ENCODE results near the gene RFX7.

- TF ChIP-seq EZH2phosphoT487 (IDR thresholded peaks at IDR 0.05; ENCODE audit: borderline replicate concordance): no peak
- TF ChIP-seq, protein P1, sequence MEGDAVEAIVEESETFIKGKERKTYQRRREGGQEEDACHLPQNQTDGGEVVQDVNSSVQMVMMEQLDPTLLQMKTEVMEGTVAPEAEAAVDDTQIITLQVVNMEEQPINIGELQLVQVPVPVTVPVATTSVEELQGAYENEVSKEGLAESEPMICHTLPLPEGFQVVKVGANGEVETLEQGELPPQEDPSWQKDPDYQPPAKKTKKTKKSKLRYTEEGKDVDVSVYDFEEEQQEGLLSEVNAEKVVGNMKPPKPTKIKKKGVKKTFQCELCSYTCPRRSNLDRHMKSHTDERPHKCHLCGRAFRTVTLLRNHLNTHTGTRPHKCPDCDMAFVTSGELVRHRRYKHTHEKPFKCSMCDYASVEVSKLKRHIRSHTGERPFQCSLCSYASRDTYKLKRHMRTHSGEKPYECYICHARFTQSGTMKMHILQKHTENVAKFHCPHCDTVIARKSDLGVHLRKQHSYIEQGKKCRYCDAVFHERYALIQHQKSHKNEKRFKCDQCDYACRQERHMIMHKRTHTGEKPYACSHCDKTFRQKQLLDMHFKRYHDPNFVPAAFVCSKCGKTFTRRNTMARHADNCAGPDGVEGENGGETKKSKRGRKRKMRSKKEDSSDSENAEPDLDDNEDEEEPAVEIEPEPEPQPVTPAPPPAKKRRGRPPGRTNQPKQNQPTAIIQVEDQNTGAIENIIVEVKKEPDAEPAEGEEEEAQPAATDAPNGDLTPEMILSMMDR (conservative IDR thresholded peaks at IDR 0.05; ENCODE audit: low read length): no peak
Measured at GRCh38 chr15:56038707-56039106, 205.0 kb downstream of the RFX7 start.

All from Loucy (cell line).